WTC11 (cell line): ENCODE measurements around the gene HMGXB3. TPM values are rescaled to one million over a fixed set of nuclear protein-coding genes. Genes with fewer than 3 reads are reported as not detected.

Experiments
- ATAC-seq: fragments of 200-7000 bp; cut with Tn5 transposase; 2 replicates; pipeline ENCODE4 v1.10.0; 2021; ENCODE audit warnings: mild to moderate bottlenecking, moderate library complexity
- CTCF ChIA-PET: fragments of 300-600 bp; sonication (Branson Sonifier 250); formaldehyde crosslinking; loops from one replicate; lab custom pipeline; 2021; ENCODE audit warnings: antibody characterized with exemption; lab: Charles Lee
- POLR2A ChIA-PET: fragments of 350-600 bp; sonication (Branson Sonifier 250); formaldehyde crosslinking; loops from one replicate; lab custom pipeline; 2021; ENCODE audit warnings: antibody characterized with exemption; lab: Charles Lee
- DNase-seq: peaks from one replicate; pipeline ENCODE4 v3.0.0; 2021; ENCODE audit warnings: low spot score
- H3K27ac Mint-ChIP-seq: 2 replicates; pipeline ENCODE4 v1.8.0; 2021; ENCODE audit warnings: mixed read lengths
- H3K27me3 Mint-ChIP-seq: 2 replicates; pipeline ENCODE4 v1.8.0; 2021; ENCODE audit warnings: low read depth, mild to moderate bottlenecking, moderate library complexity, mixed read lengths
- H3K36me3 Mint-ChIP-seq: 2 replicates; pipeline ENCODE4 v1.8.0; 2021; ENCODE audit warnings: mixed read lengths
- H3K4me1 Mint-ChIP-seq: 2 replicates; pipeline ENCODE4 v1.8.0; 2022; ENCODE audit warnings: mixed read lengths
- H3K4me3 Mint-ChIP-seq: 2 replicates; pipeline ENCODE4 v1.8.0; 2021; ENCODE audit warnings: mild to moderate bottlenecking, moderate library complexity, mixed read lengths
- H3K9me3 Mint-ChIP-seq: 2 replicates; pipeline ENCODE4 v1.8.0; 2021; ENCODE audit warnings: mixed read lengths
- ATF1 ChIP-seq: sonication (generic); formaldehyde crosslinking; IDR thresholded peaks from 2 replicates; pipeline ENCODE4 v1.8.1; 2023; ENCODE audit warnings: mild to moderate bottlenecking, moderate library complexity, missing genetic modification reagents
- ATF2 ChIP-seq: sonication (generic); formaldehyde crosslinking; IDR thresholded peaks from 2 replicates; pipeline ENCODE4 v1.8.1; 2022; ENCODE audit warnings: low read depth, missing genetic modification reagents, borderline replicate concordance
- CREB1 ChIP-seq: sonication (generic); formaldehyde crosslinking; IDR thresholded peaks from 2 replicates; pipeline ENCODE4 v1.8.0; 2023; ENCODE audit warnings: mild to moderate bottlenecking, missing genetic modification reagents
- E2F1 ChIP-seq: sonication (generic); formaldehyde crosslinking; IDR thresholded peaks from 2 replicates; pipeline ENCODE4 v1.8.0; 2022; ENCODE audit warnings: mild to moderate bottlenecking, missing genetic modification reagents
- E2F4 ChIP-seq: sonication (generic); formaldehyde crosslinking; IDR thresholded peaks from 2 replicates; pipeline ENCODE4 v1.8.1; 2022; ENCODE audit warnings: low read depth, mild to moderate bottlenecking, moderate library complexity, missing genetic modification reagents, borderline replicate concordance
- E2F5 ChIP-seq: sonication (generic); formaldehyde crosslinking; IDR thresholded peaks from 2 replicates; pipeline ENCODE4 v1.8.1; 2022; ENCODE audit warnings: mild to moderate bottlenecking, moderate library complexity, missing genetic modification reagents
- EMX1 ChIP-seq: fragments of 250-450 bp; sonication (Bioruptor Pico); IDR thresholded peaks from 2 replicates; pipeline ENCODE4 v1.8.0; 2021; ENCODE audit warnings: mild to moderate bottlenecking
- FOXP1 ChIP-seq: sonication (generic); formaldehyde crosslinking; IDR thresholded peaks from 2 replicates; pipeline ENCODE4 v1.8.0; 2022; ENCODE audit warnings: missing genetic modification reagents, mild to moderate bottlenecking, moderate library complexity, borderline replicate concordance
- GRHL2 ChIP-seq: fragments of 250-450 bp; sonication (Bioruptor Pico); IDR thresholded peaks from 2 replicates; pipeline ENCODE4 v1.8.0; 2022; ENCODE audit warnings: mild to moderate bottlenecking, moderate library complexity; ENCODE audit not compliant: insufficient replicate concordance, severe bottlenecking
- MAX ChIP-seq: sonication (generic); formaldehyde crosslinking; IDR thresholded peaks from 2 replicates; pipeline ENCODE4 v1.8.0; 2022; ENCODE audit warnings: mild to moderate bottlenecking, missing genetic modification reagents
- MYBL2 ChIP-seq: sonication (generic); formaldehyde crosslinking; IDR thresholded peaks from 2 replicates; pipeline ENCODE4 v1.8.1; 2023; ENCODE audit warnings: mild to moderate bottlenecking, moderate library complexity, missing genetic modification reagents
- NFATC4 ChIP-seq: fragments of 250-450 bp; sonication (Bioruptor Pico); IDR thresholded peaks from 2 replicates; pipeline ENCODE4 v1.9.0; 2021; ENCODE audit warnings: mild to moderate bottlenecking
- NFE2L1 ChIP-seq: sonication (generic); formaldehyde crosslinking; IDR thresholded peaks from 2 replicates; pipeline ENCODE4 v1.8.1; 2023; ENCODE audit warnings: missing genetic modification reagents
- SMAD4 ChIP-seq: sonication (generic); formaldehyde crosslinking; IDR thresholded peaks from 2 replicates; pipeline ENCODE4 v1.8.0; 2022; ENCODE audit warnings: mild to moderate bottlenecking, missing genetic modification reagents
- ZBTB43 ChIP-seq: sonication (generic); formaldehyde crosslinking; IDR thresholded peaks from 2 replicates; pipeline ENCODE4 v1.8.1; 2023; ENCODE audit warnings: mild to moderate bottlenecking, missing genetic modification reagents
- ZNF219 ChIP-seq: sonication (generic); formaldehyde crosslinking; IDR thresholded peaks from 2 replicates; pipeline ENCODE4 v1.8.0; 2023; ENCODE audit warnings: missing genetic modification reagents, mild to moderate bottlenecking, borderline replicate concordance
- ZNF281 ChIP-seq: sonication (generic); formaldehyde crosslinking; IDR thresholded peaks from 2 replicates; pipeline ENCODE4 v1.8.0; 2023; ENCODE audit warnings: mild to moderate bottlenecking, missing genetic modification reagents
- ZNF416 ChIP-seq: fragments of 250-450 bp; sonication (Bioruptor Pico); IDR thresholded peaks from 2 replicates; pipeline ENCODE4 v1.9.0; 2021; ENCODE audit warnings: mild to moderate bottlenecking, inconsistent platforms
- total RNA-seq: library from RNA; stranded (reverse); gene quantifications from 3 replicates; pipeline ENCODE4 v1.2.3, GENCODE V29; 2021

The HMGXB3 gene
- total RNA-seq, 1 experiment from 2014 or later = 31.6 TPM

- TF ChIP-seq E2F1 (no peak), MYBL2 (CRISPR knock-in tag) (no peak), CREB1 (no peak), ZBTB43 (CRISPR knock-in tag) (no peak), ZNF281 (no peak)
Measured at GRCh38 chr5:150007050-150007449, 6.5 kb downstream of the HMGXB3 start (continued).

- no peak for ATAC-seq
- Mint-ChIP-seq H3K27ac (no peak overlapping the region), H3K36me3 (peaks cover 66% of the 10 kb centered on the region), H3K9me3 (no peaks in the 10 kb centered on the region; the same call in 1 of the 2 replicates), H3K27me3 (no peaks in the 10 kb centered on the region), H3K4me1 (no peaks in the 10 kb centered on the region), H3K4me3 (no peak overlapping the region)
- POLR2A ChIA-PET = no interaction called here
- CTCF ChIA-PET = no interaction called here
- no peak for DNase-seq
- TF ChIP-seq GRHL2 = no peak
- no peak for TF ChIP-seq NFATC4 (CRISPR knock-in tag)
- TF ChIP-seq E2F5 = no peak
- no peak for TF ChIP-seq MAX (CRISPR knock-in tag)
- TF ChIP-seq FOXP1 = no peak
- TF ChIP-seq EMX1 (CRISPR knock-in tag) = no peak
- no peak for TF ChIP-seq ZNF416
- no peak for TF ChIP-seq SMAD4 (CRISPR knock-in tag)
- no peak for TF ChIP-seq ATF1 (CRISPR knock-in tag)
- TF ChIP-seq NFE2L1 (CRISPR knock-in tag) = no peak
- TF ChIP-seq E2F4 = no peak
Measured at GRCh38 chr5:150009671-150010387, 9.3 kb downstream of the HMGXB3 start.

- H3K27ac Mint-ChIP-seq = no peak overlapping the region
- peaks cover 81% of the 10 kb centered on the region for H3K36me3 Mint-ChIP-seq
- H3K27me3 Mint-ChIP-seq = no peaks in the 10 kb centered on the region
- ChIA-PET POLR2A (no interaction called here), CTCF (no interaction called here)
- ATAC-seq (no peak), DNase-seq (no peak)
- peaks cover 16% of the 10 kb centered on the region for H3K9me3 Mint-ChIP-seq
- no peaks in the 10 kb centered on the region for H3K4me1 Mint-ChIP-seq
- no peak overlapping the region for H3K4me3 Mint-ChIP-seq
- TF ChIP-seq SMAD4 (CRISPR knock-in tag) (no peak), ZNF219 (CRISPR knock-in tag) (no peak), E2F5 (no peak), ATF2 (CRISPR knock-in tag) (no peak)
Measured at GRCh38 chr5:150013931-150014330, 13.4 kb downstream of the HMGXB3 start.
